Keratinocyte (primary cell): Measurements from ENCODE around the gene PITPNC1. TPM values are rescaled to one million over a fixed set of nuclear protein-coding genes. Genes with fewer than 3 reads are reported as not detected.

Source experiments
- DNase-seq: peaks from one replicate; pipeline ENCODE4 v3.0.0-alpha.2; 2011; ENCODE audit warnings: low read depth, missing footprints, low spot score
- FAIRE-seq: peaks from 2 replicates; lab custom pipeline; 2011; peaks lifted over from hg19 to GRCh38; lab: Jason Lieb, UNC
- H2AFZ ChIP-seq: 2 replicates; pipeline ENCODE4 v1.6.0; 2012; ENCODE audit warnings: low read length, control low read depth, inconsistent platforms; ENCODE audit not compliant: control insufficient read depth
- H3K27ac ChIP-seq: 2 replicates; pipeline ENCODE4 v1.5.1; 2011; ENCODE audit warnings: low read length; ENCODE audit not compliant: control insufficient read depth, insufficient read depth
- H3K27me3 ChIP-seq: 3 replicates; pipeline ENCODE4 v1.6.0; 2011; ENCODE audit warnings: low read length; ENCODE audit not compliant: control insufficient read depth, insufficient read depth; ENCODE audit errors: extremely low read depth
- H3K36me3 ChIP-seq, 2 experiments: 2 replicates in 1 of 2; 3 replicates in 1 of 2; pipeline ENCODE4 v1.5.1; 2011; ENCODE audit warnings: low read length in 2 of 2, mild to moderate bottlenecking in 1 of 2; ENCODE audit not compliant: control insufficient read depth in 2 of 2, insufficient read depth in 2 of 2; ENCODE audit errors: extremely low read depth in 1 of 2
- H3K4me1 ChIP-seq: 3 replicates; pipeline ENCODE4 v1.5.1; 2011; ENCODE audit warnings: low read length; ENCODE audit not compliant: control insufficient read depth, insufficient read depth; ENCODE audit errors: extremely low read depth
- H3K4me2 ChIP-seq: 3 replicates; pipeline ENCODE4 v1.6.0; 2011; ENCODE audit warnings: low read depth, low read length; ENCODE audit not compliant: control insufficient read depth, insufficient read depth; ENCODE audit errors: extremely low read depth
- H3K4me3 ChIP-seq, 3 experiments: fragments of 200-600 bp in 1 of 3; sonication (generic) in 1 of 3; 2 replicates in 2 of 3; 3 replicates in 1 of 3; pipeline ENCODE4 v1.5.1; 2011 to 2016; ENCODE audit warnings: low read length in 3 of 3, mild to moderate bottlenecking in 3 of 3, control low read depth in 2 of 3, inconsistent platforms in 1 of 3, low read depth in 1 of 3, mixed read lengths in 1 of 3, mixed run types in 1 of 3, moderate library complexity in 1 of 3; ENCODE audit not compliant: control insufficient read depth in 2 of 3, insufficient read depth in 2 of 3; ENCODE audit errors: extremely low read depth in 1 of 3
- H3K79me2 ChIP-seq: 2 replicates; pipeline ENCODE4 v1.6.0; 2012; ENCODE audit warnings: low read length; ENCODE audit not compliant: control insufficient read depth, insufficient read depth
- H3K9ac ChIP-seq: 3 replicates; pipeline ENCODE4 v1.6.0; 2011; ENCODE audit warnings: low read length; ENCODE audit not compliant: control insufficient read depth, insufficient read depth; ENCODE audit errors: extremely low read depth
- H3K9me1 ChIP-seq: 3 replicates; pipeline ENCODE4 v1.6.0; 2011; ENCODE audit warnings: low read length; ENCODE audit not compliant: control insufficient read depth, insufficient read depth; ENCODE audit errors: extremely low read depth
- H3K9me3 ChIP-seq: 2 replicates; pipeline ENCODE4 v1.5.1; 2012; ENCODE audit warnings: low read depth, low read length; ENCODE audit not compliant: control insufficient read depth
- H4K20me1 ChIP-seq: 3 replicates; pipeline ENCODE4 v1.6.0; 2011; ENCODE audit warnings: low read length; ENCODE audit not compliant: control insufficient read depth, insufficient read depth; ENCODE audit errors: extremely low read depth
- EZH2 ChIP-seq: IDR thresholded peaks from one replicate; pipeline ENCODE4 v1.6.1; 2012; ENCODE audit warnings: inconsistent platforms, mild to moderate bottlenecking, low read length, moderate library complexity
- dilution Hi-C: fragments of 300-500 bp; cut with MboI; formaldehyde crosslinking; loops from one replicate; pipeline ENCODE4 v1.7.0; 2020; ENCODE audit warnings: low sequenced_read_pairs; ENCODE audit not compliant: extremely low pct_ligation_motif_present
- polyA plus RNA-seq, 5 experiments: library from polyadenylated mRNA; depleted of rRNA in 3 of 5; stranded (reverse) in 3 of 5; stranded (forward) in 1 of 5; unstranded in 1 of 5; fragments of >200 nt; gene quantifications; 1 replicate in 1 of 5; 2 replicates in 3 of 5; 3 replicates in 1 of 5; pipeline versions ENCODE4 v1.2.1 to v1.2.3, GENCODE V29; 2011 to 2012; ENCODE audit warnings: missing spikeins in 2 of 5, low read depth in 1 of 5, low replicate concordance in 1 of 5
- TF ChIP-seq, protein P1 (sequence below), 3 experiments: IDR thresholded peaks in 1 of 3; conservative IDR thresholded peaks in 1 of 3; optimal IDR thresholded peaks in 1 of 3; 2 replicates in 2 of 3; 3 replicates in 1 of 3; pipeline versions ENCODE3 to v1.5.1; 2011; ENCODE audit warnings: low read length in 3 of 3, mild to moderate bottlenecking in 3 of 3, moderate library complexity in 2 of 3, control low read depth in 1 of 3, inconsistent platforms in 1 of 3; ENCODE audit not compliant: insufficient read depth in 2 of 3; ENCODE audit errors: extremely low read depth in 1 of 3

Gene PITPNC1
- polyA plus RNA-seq, 1 donor (not counting 4 experiments of a cell fraction or from before 2014, with no cell fraction given) = 24.8 TPM

DNA sequence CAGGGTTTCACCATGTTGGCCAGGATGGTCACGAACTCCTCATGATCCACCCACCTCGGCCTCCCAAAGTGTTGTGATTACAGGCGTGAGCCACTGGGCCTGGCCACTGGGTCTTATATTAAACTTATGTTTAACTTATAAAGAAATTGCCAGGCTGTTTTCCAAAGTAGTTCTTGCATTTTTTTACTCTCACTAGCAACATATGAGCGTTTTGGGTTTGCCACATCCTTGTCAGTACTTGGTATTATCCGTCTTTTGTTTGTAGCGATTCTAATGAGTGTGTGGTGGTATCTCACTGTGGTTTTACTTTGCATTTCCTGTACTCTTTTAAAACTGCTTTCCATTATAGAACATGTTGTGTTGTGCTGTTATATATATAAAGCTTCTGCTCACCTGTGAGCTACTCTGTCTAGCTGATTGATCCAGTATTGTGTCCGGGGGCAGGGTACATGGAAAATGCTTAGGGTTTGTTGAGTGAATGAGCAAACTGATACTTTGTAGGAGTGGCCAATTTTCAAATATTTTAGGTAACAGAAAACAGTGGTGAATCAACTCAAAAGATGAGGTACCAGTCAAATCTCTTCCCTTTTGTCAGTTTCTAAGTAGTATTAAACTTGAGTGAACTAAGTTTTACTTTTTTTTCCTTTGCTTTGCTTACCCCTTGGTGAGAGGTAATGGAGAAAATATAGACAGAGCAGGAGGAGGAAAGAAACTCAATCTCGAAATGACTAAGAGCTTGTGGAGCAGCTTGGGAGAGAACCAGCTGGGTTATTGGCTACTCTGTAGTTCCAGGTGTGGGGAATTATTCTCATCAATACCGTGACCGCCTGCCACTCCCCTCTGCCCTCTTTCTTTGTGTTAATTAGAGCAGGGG, 75.8 kb downstream of the PITPNC1 start:
- no peak overlapping the region for H3K4me2 ChIP-seq
- no peaks in the 10 kb centered on the region for H4K20me1 ChIP-seq
- no peak for FAIRE-seq
- dilution Hi-C loops = no loop called here
- H3K4me1 ChIP-seq = no peaks in the 10 kb centered on the region
- no peaks in the 10 kb centered on the region for H3K9me1 ChIP-seq
- H2AFZ ChIP-seq = no peak overlapping the region
- no peak overlapping the region for H3K27ac ChIP-seq
- no peak for DNase-seq
- H3K36me3 ChIP-seq = no peaks in the 10 kb centered on the region
- no peak overlapping the region for H3K4me3 ChIP-seq
- no peaks in the 10 kb centered on the region for H3K9me3 ChIP-seq
- H3K9ac ChIP-seq = no peak overlapping the region
- H3K79me2 ChIP-seq = peaks cover 7% of the 10 kb centered on the region
- TF ChIP-seq EZH2 = no peak
- TF ChIP-seq, protein P1, sequence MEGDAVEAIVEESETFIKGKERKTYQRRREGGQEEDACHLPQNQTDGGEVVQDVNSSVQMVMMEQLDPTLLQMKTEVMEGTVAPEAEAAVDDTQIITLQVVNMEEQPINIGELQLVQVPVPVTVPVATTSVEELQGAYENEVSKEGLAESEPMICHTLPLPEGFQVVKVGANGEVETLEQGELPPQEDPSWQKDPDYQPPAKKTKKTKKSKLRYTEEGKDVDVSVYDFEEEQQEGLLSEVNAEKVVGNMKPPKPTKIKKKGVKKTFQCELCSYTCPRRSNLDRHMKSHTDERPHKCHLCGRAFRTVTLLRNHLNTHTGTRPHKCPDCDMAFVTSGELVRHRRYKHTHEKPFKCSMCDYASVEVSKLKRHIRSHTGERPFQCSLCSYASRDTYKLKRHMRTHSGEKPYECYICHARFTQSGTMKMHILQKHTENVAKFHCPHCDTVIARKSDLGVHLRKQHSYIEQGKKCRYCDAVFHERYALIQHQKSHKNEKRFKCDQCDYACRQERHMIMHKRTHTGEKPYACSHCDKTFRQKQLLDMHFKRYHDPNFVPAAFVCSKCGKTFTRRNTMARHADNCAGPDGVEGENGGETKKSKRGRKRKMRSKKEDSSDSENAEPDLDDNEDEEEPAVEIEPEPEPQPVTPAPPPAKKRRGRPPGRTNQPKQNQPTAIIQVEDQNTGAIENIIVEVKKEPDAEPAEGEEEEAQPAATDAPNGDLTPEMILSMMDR (optimal IDR thresholded peaks at IDR 0.05 in 1 of 3, IDR thresholded peaks at IDR 0.05 in 1 of 3, conservative IDR thresholded peaks at IDR 0.05 in 1 of 3; ENCODE audit: extremely low read depth in 1 of 3, insufficient read depth in 2 of 3, low read length in 3 of 3) = no peak
- no peaks in the 10 kb centered on the region for H3K27me3 ChIP-seq

DNA sequence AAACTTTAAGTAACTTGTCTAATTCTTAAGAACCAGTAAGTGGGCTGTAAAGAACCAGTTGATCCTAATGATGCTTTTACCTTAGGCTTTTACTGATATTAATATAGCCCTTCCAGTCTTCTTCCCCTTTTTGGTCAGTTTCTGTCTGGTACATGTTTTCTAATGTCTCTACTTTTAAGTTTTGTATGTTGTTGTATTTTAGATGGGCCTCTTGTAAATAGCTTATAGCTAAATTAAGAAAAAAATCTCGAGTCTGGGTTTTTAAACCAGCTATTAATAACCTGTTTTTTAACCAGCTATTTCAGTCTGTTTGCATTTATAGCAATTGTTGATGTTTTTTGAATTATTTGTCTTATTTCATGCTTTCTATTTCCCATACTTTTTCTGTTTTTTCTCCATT, 79.0 kb downstream of the PITPNC1 start:
- Histone ChIP-seq H2AFZ (no peak overlapping the region), H4K20me1 (no peaks in the 10 kb centered on the region), H3K79me2 (peaks cover 5% of the 10 kb centered on the region), H3K27me3 (no peaks in the 10 kb centered on the region), H3K9ac (no peak overlapping the region), H3K4me1 (no peaks in the 10 kb centered on the region), H3K4me2 (no peak overlapping the region), H3K27ac (no peak overlapping the region), H3K36me3 (no peaks in the 10 kb centered on the region), H3K4me3 (no peak overlapping the region), H3K9me3 (no peaks in the 10 kb centered on the region), H3K9me1 (no peaks in the 10 kb centered on the region)
- DNase-seq = no peak
- TF ChIP-seq, protein P1 (optimal IDR thresholded peaks at IDR 0.05 in 1 of 3, IDR thresholded peaks at IDR 0.05 in 1 of 3, conservative IDR thresholded peaks at IDR 0.05 in 1 of 3; ENCODE audit: extremely low read depth in 1 of 3, insufficient read depth in 2 of 3, low read length in 3 of 3) = no peak
- no peak for TF ChIP-seq EZH2
- FAIRE-seq = no peak
- dilution Hi-C loops = no loop called here
